NB4 (cell line): ENCODE data around the gene SRP68.

Source experiments
- CTCF ChIP-seq: IDR thresholded peaks from one replicate; pipeline ENCODE4 v1.5.1; 2012; ENCODE audit warnings: low read depth, low read length
- MAX ChIP-seq: IDR thresholded peaks from 2 replicates; pipeline ENCODE4 v1.6.1; 2011; ENCODE audit warnings: low read depth, low read length
- POLR2A ChIP-seq: IDR thresholded peaks from 2 replicates; pipeline ENCODE4 v1.6.1; 2011; ENCODE audit warnings: mild to moderate bottlenecking; ENCODE audit not compliant: insufficient read length; ENCODE audit errors: extremely low read depth

DNA sequence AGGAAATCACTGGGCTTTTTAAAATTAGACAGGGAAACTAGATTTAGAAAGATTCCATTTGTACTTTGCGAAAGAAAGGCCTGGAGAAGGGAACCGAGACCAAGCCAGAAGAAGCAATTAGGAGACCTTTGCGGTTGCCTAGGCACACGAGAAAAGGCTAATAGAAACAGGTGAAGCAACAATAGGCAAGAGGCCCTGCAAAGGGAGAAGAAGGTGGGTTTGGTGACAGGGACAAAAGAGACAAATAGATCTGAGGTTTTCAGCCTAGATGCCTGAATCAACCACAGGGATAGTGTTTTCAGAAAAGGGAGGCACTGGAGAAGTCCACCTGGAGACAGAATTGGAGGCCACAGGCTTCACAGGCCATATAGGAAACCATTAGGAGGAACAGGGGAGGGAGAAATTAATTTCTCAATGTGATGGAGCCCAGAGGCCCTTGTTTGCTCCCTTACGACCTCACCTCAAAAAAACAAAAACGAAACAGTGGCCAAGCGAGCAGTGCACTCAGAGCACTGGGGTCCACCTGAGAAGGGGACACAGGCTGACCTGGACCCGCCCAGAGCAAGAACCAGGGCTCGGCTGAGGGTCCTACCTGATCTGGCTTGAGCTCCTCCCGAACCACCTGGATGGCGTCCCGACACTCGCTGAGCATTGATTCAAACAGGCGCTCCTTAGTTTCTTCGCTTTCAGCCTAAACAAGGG, 22.3 kb downstream of the SRP68 start:
- TF ChIP-seq CTCF = no peak
- no peak for TF ChIP-seq POLR2A
- TF ChIP-seq MAX = no peak
